ENCODE measurements around the gene TNNT2. TPM values are rescaled to one million over a fixed set of nuclear protein-coding genes. Genes with fewer than 3 reads are reported as not detected.
A peak's percentile ranks its signal among the peaks of the same experiment; 100 is the strongest.

The TNNT2 gene
- total and polyA plus RNA-seq, 2 of the 8 experiments (the other 6 are each of a cell fraction or from before 2014, with no cell fraction given), result 3.1 to 21.0 TPM

DNA sequence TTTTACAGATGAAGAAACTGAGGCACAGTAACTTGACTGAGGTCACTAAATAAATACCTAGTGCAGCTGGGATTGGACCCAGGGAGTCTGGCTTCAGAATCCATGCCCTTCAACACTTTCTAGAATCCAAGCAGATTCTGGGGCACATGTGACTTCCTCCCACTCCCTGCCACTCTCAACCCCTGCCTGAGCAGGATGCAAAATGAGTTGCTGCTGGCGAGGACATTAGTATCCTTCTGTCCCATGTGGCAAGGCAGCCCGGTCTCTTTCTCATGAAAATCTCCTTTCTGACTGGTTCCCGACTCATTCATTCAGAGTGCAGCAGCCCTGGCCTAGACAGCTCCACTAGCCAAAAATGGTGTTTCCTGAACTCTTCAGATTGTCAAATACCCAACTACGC is 28.4 kb downstream of the TNNT2 start:
- no peak overlapping the region for H3K56ac ChIP-seq (replicated peaks; ENCODE audit: insufficient read length, low read depth, low read length)
- WGBS, 2 experiments (ENCODE audit: extremely low coverage in 1 of 2, insufficient coverage in 1 of 2, insufficient read length in 1 of 2, insufficient replicate concordance in 2 of 2, low coverage in 1 of 2, low lambda C conversion rate in 2 of 2, missing lambda C conversion rate in 1 of 2), result 77% methylated on average over 4 of the region's 4 CpGs; no CpG with 5 or more reads in 1 of the 2 experiments
- no peak overlapping the region for H3K14ac ChIP-seq (ENCODE audit: insufficient read length)
- no peak overlapping the region for H4K5ac ChIP-seq (ENCODE audit: insufficient read length, low read depth, low read length)
- H2BK15ac ChIP-seq (ENCODE audit: low read length), result no peak overlapping the region
- H3K4me3 ChIP-seq (ENCODE audit: extremely low read depth in 1 of 4, insufficient read depth in 2 of 4, low read depth in 3 of 4, low read length in 4 of 4), result no peak overlapping the region
- no peaks in the 10 kb centered on the region for H3K23me2 ChIP-seq (ENCODE audit: low read depth, low read length)
- no peaks in the 10 kb centered on the region for H3K79me1 ChIP-seq (ENCODE audit: low read depth, low read length)
- no peak overlapping the region; a peak in 1 of 4 replicates for H3K4me2 ChIP-seq (ENCODE audit: insufficient read depth in 1 of 2, low read depth in 2 of 2, low read length in 2 of 2)
- peaks cover 8 to 27% (median 12%) of the 10 kb centered on the region in 4 experiments for H3K4me1 ChIP-seq (replicated peaks in 1 of 4; ENCODE audit: control insufficient read depth in 3 of 4, insufficient read depth in 4 of 4, low read length in 3 of 4)
- H4K20me1 ChIP-seq (replicated peaks in 1 of 2; ENCODE audit: control insufficient read depth in 1 of 2, insufficient read depth in 2 of 2, low read length in 2 of 2), result no peaks in the 10 kb centered on the region
- H2BK12ac ChIP-seq (ENCODE audit: low read depth, low read length), result no peak overlapping the region; the same call in 1 of the 2 replicates
- FAIRE-seq (no peak), DNase-seq (ENCODE audit: low read depth in 1 of 2, low spot score in 2 of 2) (no peak)
- H4K91ac ChIP-seq (replicated peaks; ENCODE audit: insufficient read length, low read length), result no peak overlapping the region
- H3K4ac ChIP-seq (replicated peaks; ENCODE audit: insufficient read length, low read depth, low read length), result no peak overlapping the region
- H2BK20ac ChIP-seq (ENCODE audit: low read length), result 0 out of 2 replicates have a peak overlapping the region, but pooled peaks have one; percentile 36
- no peaks in the 10 kb centered on the region for H3K9me3 ChIP-seq (ENCODE audit: insufficient read depth in 2 of 2, low read depth in 1 of 2, low read length in 1 of 2)
- H2AK5ac ChIP-seq (ENCODE audit: low read depth, low read length), result no peak overlapping the region
- H2BK120ac ChIP-seq (replicated peaks; ENCODE audit: low read depth, low read length), result no peak overlapping the region
- H3K27me3 ChIP-seq (replicated peaks in 1 of 4; ENCODE audit: control insufficient read depth in 3 of 4, extremely low read depth in 1 of 4, insufficient read depth in 3 of 4, low read length in 3 of 4), result 0 out of 7 replicates have a peak, but pooled peaks cover 0 to 3% (median 0%) of the 10 kb centered on the region in 4 experiments
- no peak overlapping the region for H3K27ac ChIP-seq (ENCODE audit: low read depth, low read length)
- ChIA-PET POLR2A (ENCODE audit: partially characterized antibody) (interaction anchor here (1.1 to 4.3 kb wide), 4 partner anchors 9 to 95 kb away, joined by 3 to 24 read pairs (median 6); no protein-coding TSS in a partner anchor), CTCF (ENCODE audit: partially characterized antibody) (interaction anchor here (0.7 to 8.6 kb wide), 32 partner anchors 11 to 324 kb away, joined by 3 to 271 read pairs (median 14); partner anchors contain the start of genes PKP1 and TNNT2)
- no peak overlapping the region for H2AFZ ChIP-seq (ENCODE audit: low read length)
- no peak overlapping the region for H3K18ac ChIP-seq (ENCODE audit: extremely low read depth, low read length)
- no peak overlapping the region for H4K8ac ChIP-seq (ENCODE audit: extremely low read depth, insufficient read depth, low read length)
- no peak overlapping the region; the same call in 1 of the 2 replicates for H2BK5ac ChIP-seq (ENCODE audit: low read depth, low read length)
- H3K79me2 ChIP-seq (ENCODE audit: control insufficient read depth in 1 of 2, insufficient read depth in 2 of 2, low read length in 2 of 2), result no peaks in the 10 kb centered on the region
- no peak overlapping the region for H3K23ac ChIP-seq (ENCODE audit: insufficient read length)
- no peak overlapping the region for H3K9ac ChIP-seq (replicated peaks in 1 of 4; ENCODE audit: extremely low read depth in 1 of 4, low read depth in 3 of 4, low read length in 3 of 4)
- no peaks in the 10 kb centered on the region for H3K36me3 ChIP-seq (ENCODE audit: control insufficient read depth in 2 of 4, insufficient read depth in 4 of 4, low read length in 3 of 4)
- TF ChIP-seq RNF2 (IDR thresholded peaks at IDR 0.05; ENCODE audit: borderline replicate concordance, low read depth, low read length, missing control alignments, poor library complexity, severe bottlenecking) (no peak), SP1 (IDR thresholded peaks at IDR 0.05; ENCODE audit: low read depth, low read length) (no peak), BACH1 (IDR thresholded peaks at IDR 0.05; ENCODE audit: low read length) (no peak), CBX5 (IDR thresholded peaks at IDR 0.05; ENCODE audit: low read depth, low read length) (no peak)
- TF ChIP-seq, protein P1, sequence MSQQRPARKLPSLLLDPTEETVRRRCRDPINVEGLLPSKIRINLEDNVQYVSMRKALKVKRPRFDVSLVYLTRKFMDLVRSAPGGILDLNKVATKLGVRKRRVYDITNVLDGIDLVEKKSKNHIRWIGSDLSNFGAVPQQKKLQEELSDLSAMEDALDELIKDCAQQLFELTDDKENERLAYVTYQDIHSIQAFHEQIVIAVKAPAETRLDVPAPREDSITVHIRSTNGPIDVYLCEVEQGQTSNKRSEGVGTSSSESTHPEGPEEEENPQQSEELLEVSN (IDR thresholded peaks at IDR 0.05), result no peak

All from H1 (cell line).